ENCODE data around the gene BLOC1S6. TPM values are rescaled to one million over a fixed set of nuclear protein-coding genes. Genes with fewer than 3 reads are reported as not detected.
A peak's percentile ranks its signal among the peaks of the same experiment; 100 is the strongest.

BLOC1S6 gene
- total RNA-seq, 1 donor from 2014 or later = 24.3 TPM

DNA sequence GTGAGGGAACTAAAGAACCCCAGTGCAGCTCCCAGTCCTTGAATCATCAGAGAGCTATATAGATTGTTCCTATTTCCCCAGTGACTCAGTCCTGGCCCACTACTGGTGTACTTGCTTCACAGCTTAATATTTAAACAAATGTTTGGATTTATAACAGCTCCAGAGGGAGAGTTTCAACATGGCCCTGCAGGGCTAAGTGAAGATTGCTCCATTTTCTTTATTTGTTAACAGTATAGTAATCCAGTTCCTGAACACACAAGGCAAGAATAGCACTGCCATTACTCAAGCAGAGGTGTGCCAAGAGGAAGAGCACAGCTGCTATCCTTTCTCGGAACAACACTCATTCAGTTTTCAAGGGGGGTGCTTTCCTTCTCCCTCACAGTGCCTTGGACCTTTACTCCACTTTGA, 54.2 kb downstream of the BLOC1S6 start:
- Histone ChIP-seq H3K4me1 (peaks cover 66% of the 10 kb centered on the region), H3K36me3 (no peaks in the 10 kb centered on the region), H3K27ac (replicated peaks) (peak overlapping the region; percentile 47), H3K4me3 (no peak overlapping the region), H3K9me3 (replicated peaks) (no peaks in the 10 kb centered on the region), H3K27me3 (ENCODE audit: low read depth) (no peaks in the 10 kb centered on the region)
- intact Hi-C loops (cut with micrococcal nuclease) = no loop called here
- DNase-seq = no peak
- TF ChIP-seq, protein P1, sequence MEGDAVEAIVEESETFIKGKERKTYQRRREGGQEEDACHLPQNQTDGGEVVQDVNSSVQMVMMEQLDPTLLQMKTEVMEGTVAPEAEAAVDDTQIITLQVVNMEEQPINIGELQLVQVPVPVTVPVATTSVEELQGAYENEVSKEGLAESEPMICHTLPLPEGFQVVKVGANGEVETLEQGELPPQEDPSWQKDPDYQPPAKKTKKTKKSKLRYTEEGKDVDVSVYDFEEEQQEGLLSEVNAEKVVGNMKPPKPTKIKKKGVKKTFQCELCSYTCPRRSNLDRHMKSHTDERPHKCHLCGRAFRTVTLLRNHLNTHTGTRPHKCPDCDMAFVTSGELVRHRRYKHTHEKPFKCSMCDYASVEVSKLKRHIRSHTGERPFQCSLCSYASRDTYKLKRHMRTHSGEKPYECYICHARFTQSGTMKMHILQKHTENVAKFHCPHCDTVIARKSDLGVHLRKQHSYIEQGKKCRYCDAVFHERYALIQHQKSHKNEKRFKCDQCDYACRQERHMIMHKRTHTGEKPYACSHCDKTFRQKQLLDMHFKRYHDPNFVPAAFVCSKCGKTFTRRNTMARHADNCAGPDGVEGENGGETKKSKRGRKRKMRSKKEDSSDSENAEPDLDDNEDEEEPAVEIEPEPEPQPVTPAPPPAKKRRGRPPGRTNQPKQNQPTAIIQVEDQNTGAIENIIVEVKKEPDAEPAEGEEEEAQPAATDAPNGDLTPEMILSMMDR (IDR thresholded peaks at IDR 0.05; ENCODE audit: borderline replicate concordance) = no peak

- H3K4me3 ChIP-seq = no peak overlapping the region
- TF ChIP-seq, protein P1 (IDR thresholded peaks at IDR 0.05; ENCODE audit: borderline replicate concordance) = no peak
- intact Hi-C loops (cut with micrococcal nuclease) = no loop called here
- no peaks in the 10 kb centered on the region for H3K36me3 ChIP-seq
- H3K27me3 ChIP-seq (ENCODE audit: low read depth) = no peaks in the 10 kb centered on the region
- no peak for DNase-seq
- no peaks in the 10 kb centered on the region for H3K9me3 ChIP-seq (replicated peaks)
- peak overlapping the region; percentile 47 for H3K27ac ChIP-seq (replicated peaks)
- H3K4me1 ChIP-seq = peaks cover 58% of the 10 kb centered on the region
Observed at GRCh38 chr15:45641999-45642932, 55.1 kb downstream of the BLOC1S6 start.

DNA sequence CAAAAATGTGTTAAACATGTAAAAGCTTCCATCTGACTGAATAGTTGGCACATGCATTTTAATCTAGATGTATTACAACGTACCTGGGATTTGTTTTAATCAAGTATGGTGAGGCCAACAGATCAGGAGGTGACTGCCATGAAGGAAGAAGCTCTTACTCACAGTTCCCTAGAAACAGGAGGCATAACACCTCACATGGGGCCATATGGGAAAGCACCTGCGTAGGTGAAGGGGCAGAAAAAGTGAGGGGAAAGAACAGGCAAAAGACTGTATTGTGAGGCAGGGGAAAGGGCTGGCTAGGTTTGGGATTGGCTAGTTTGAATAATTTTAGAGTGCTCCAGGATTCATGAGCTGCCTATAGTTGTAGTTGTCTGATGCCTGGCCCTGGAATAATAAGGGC, 57.3 kb downstream of the BLOC1S6 start:
- Histone ChIP-seq H3K27me3 (ENCODE audit: low read depth) (no peaks in the 10 kb centered on the region), H3K27ac (replicated peaks) (no peak overlapping the region), H3K4me1 (peaks cover 58% of the 10 kb centered on the region), H3K9me3 (replicated peaks) (no peaks in the 10 kb centered on the region), H3K4me3 (no peak overlapping the region), H3K36me3 (no peaks in the 10 kb centered on the region)
- intact Hi-C loops (cut with micrococcal nuclease) = no loop called here
- TF ChIP-seq, protein P1 (IDR thresholded peaks at IDR 0.05; ENCODE audit: borderline replicate concordance) = no peak
- DNase-seq = no peak

GRCh38 chr15:45645026-45645980, 58.1 kb downstream of the BLOC1S6 start:
- TF ChIP-seq, protein P1 (IDR thresholded peaks at IDR 0.05; ENCODE audit: borderline replicate concordance) = no peak
- no peak for DNase-seq
- Histone ChIP-seq H3K9me3 (replicated peaks) (no peaks in the 10 kb centered on the region), H3K4me1 (peaks cover 64% of the 10 kb centered on the region), H3K4me3 (no peak overlapping the region), H3K36me3 (no peaks in the 10 kb centered on the region), H3K27me3 (ENCODE audit: low read depth) (no peaks in the 10 kb centered on the region), H3K27ac (replicated peaks) (no peak overlapping the region)
- intact Hi-C loops (cut with micrococcal nuclease) = no loop called here

DNA sequence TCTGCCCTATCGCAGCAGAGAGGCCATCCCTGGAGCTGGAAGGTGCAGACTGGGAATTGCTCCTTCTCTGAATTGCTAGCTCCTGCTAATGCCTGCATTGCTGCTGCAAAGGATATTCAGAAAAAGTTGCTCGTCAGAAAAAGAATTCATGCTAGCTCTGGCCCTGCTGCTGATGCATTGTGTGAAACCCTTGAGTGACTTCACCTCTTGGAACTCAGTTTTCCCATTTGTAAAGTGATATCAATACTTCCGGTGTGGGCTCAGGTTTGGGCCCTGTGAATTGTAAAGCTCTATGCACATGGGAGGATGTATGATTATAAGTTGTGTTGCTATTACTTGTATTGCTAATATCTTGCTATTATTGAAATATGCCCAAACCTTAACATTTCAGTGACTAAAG, 59.0 kb downstream of the BLOC1S6 start:
- H3K36me3 ChIP-seq = no peaks in the 10 kb centered on the region
- H3K27ac ChIP-seq (replicated peaks) = no peak overlapping the region
- no peak for DNase-seq
- H3K27me3 ChIP-seq (ENCODE audit: low read depth) = no peaks in the 10 kb centered on the region
- H3K9me3 ChIP-seq (replicated peaks) = no peaks in the 10 kb centered on the region
- TF ChIP-seq, protein P1 (IDR thresholded peaks at IDR 0.05; ENCODE audit: borderline replicate concordance) = no peak
- no peak overlapping the region for H3K4me3 ChIP-seq
- peaks cover 56% of the 10 kb centered on the region for H3K4me1 ChIP-seq
- intact Hi-C loops (cut with micrococcal nuclease) = no loop called here
